HG02678 (cell line): ENCODE data around the gene METTL9.
"Not testable (repeated sequence)": the region's sequence is repeated elsewhere in the genome, so short reads cannot be mapped to it uniquely, and the experiment has no call there.

Experiments used
- ATAC-seq: cut with Tn5 transposase; IDR thresholded peaks from one replicate; pipeline ENCODE4 v1.9.1; 2021; ENCODE audit warnings: mild to moderate bottlenecking, moderate library complexity; ENCODE audit not compliant: unreplicated experiment

Gene METTL9

GRCh38 chr16:21573506-21573905 is 25.9 kb upstream of the METTL9 start:
- not testable (repeated sequence) for ATAC-seq

GRCh38 chr16:21574372-21574771 is 25.0 kb upstream of the METTL9 start:
- ATAC-seq, result no peak

- not testable (repeated sequence) for ATAC-seq
These were observed 23.1 kb upstream of the METTL9 start for GRCh38 chr16:21576323-21576722.

GRCh38 chr16:21577487-21577886 is 21.9 kb upstream of the METTL9 start:
- ATAC-seq, result not testable (repeated sequence)

- ATAC-seq, result not testable (repeated sequence)
These were observed 21.1 kb upstream of the METTL9 start for GRCh38 chr16:21578311-21578710.

GRCh38 chr16:21580131-21580530 is 19.2 kb upstream of the METTL9 start:
- not testable (repeated sequence) for ATAC-seq

- no peak for ATAC-seq
These were observed 18.6 kb upstream of the METTL9 start for GRCh38 chr16:21580807-21581206.

GRCh38 chr16:21584817-21585216 is 14.6 kb upstream of the METTL9 start:
- ATAC-seq, result no peak

- ATAC-seq, result not testable (repeated sequence)
These were observed 10.8 kb upstream of the METTL9 start for GRCh38 chr16:21588593-21588992.

- ATAC-seq, result no peak
These were observed 9.8 kb upstream of the METTL9 start for GRCh38 chr16:21589551-21589950.

- no peak for ATAC-seq
These were observed 9.1 kb upstream of the METTL9 start for GRCh38 chr16:21590287-21590686.

- ATAC-seq, result no peak
These were observed 8.6 kb upstream of the METTL9 start for GRCh38 chr16:21590796-21591195.

GRCh38 chr16:21592191-21592590 is 7.2 kb upstream of the METTL9 start:
- no peak for ATAC-seq

- no peak for ATAC-seq
These were observed 5.7 kb upstream of the METTL9 start for GRCh38 chr16:21593530-21594289.

GRCh38 chr16:21597561-21598030 is 1.8 kb upstream of the METTL9 start:
- no peak for ATAC-seq

- no peak for ATAC-seq
These were observed 1.2 kb upstream of the METTL9 start for GRCh38 chr16:21598206-21598605.

- no peak for ATAC-seq
These were observed 666 bp upstream of the METTL9 start for GRCh38 chr16:21598701-21599121.

GRCh38 chr16:21600031-21600773 is 825 bp downstream of the METTL9 start:
- no peak for ATAC-seq

GRCh38 chr16:21602785-21603184 is 3.4 kb downstream of the METTL9 start:
- no peak for ATAC-seq

GRCh38 chr16:21603928-21604327 is 4.6 kb downstream of the METTL9 start:
- ATAC-seq, result no peak

GRCh38 chr16:21605848-21606247 is 6.5 kb downstream of the METTL9 start:
- not testable (repeated sequence) for ATAC-seq
